UCSD-AML1 (cell line): ENCODE results near the gene FTCD.
"Not testable (repeated sequence)": the region's sequence is repeated elsewhere in the genome, so short reads cannot be mapped to it uniquely, and the experiment has no call there.

Source experiments
- DNase-seq: peaks from one replicate; lab custom pipeline; 2025; ENCODE audit not compliant: unreplicated experiment; lab: John Stamatoyannopoulos, UW

The FTCD gene

GRCh38 chr21:46155514-46156377 lies at the start of gene FTCD:
Gene FTCD (minus strand): TSS chr21:46155579. CDS start chr21:46155523, 56 bp downstream.
- DNase-seq = no peak

- no peak for DNase-seq
Observed at GRCh38 chr21:46205166-46205565, 49.8 kb upstream of the FTCD start.

GRCh38 chr21:46203203-46203600 lies 47.8 kb upstream of the FTCD start:
- no peak for DNase-seq

- DNase-seq = no peak
Observed at GRCh38 chr21:46202592-46203202, 47.3 kb upstream of the FTCD start.

- not testable (repeated sequence) for DNase-seq
Observed at GRCh38 chr21:46200877-46201803, 45.8 kb upstream of the FTCD start.

- DNase-seq = no peak
Observed at GRCh38 chr21:46199436-46200373, 44.3 kb upstream of the FTCD start.

- no peak for DNase-seq
Observed at GRCh38 chr21:46196733-46197132, 41.4 kb upstream of the FTCD start.

GRCh38 chr21:46195595-46196195 lies 40.3 kb upstream of the FTCD start:
- DNase-seq = no peak

- no peak for DNase-seq
Observed at GRCh38 chr21:46194374-46195334, 39.3 kb upstream of the FTCD start.

GRCh38 chr21:46193829-46194373 lies 38.5 kb upstream of the FTCD start:
- no peak for DNase-seq

GRCh38 chr21:46191686-46192575 lies 36.6 kb upstream of the FTCD start:
- DNase-seq = no peak

GRCh38 chr21:46191257-46191685 lies 35.9 kb upstream of the FTCD start:
- DNase-seq = no peak

GRCh38 chr21:46190491-46191131 lies 35.2 kb upstream of the FTCD start:
- no peak for DNase-seq

GRCh38 chr21:46189959-46190490 lies 34.6 kb upstream of the FTCD start:
- no peak for DNase-seq

- DNase-seq = no peak
Observed at GRCh38 chr21:46189213-46189958, 34.0 kb upstream of the FTCD start.
